HEK293T (cell line): ENCODE measurements around the gene ARFGEF3.

Source experiments
- CTCF ChIA-PET: fragments of 350-600 bp; formaldehyde crosslinking; extraction: SDS; loops from one replicate; lab custom pipeline; 2021; ENCODE audit warnings: antibody characterized with exemption, inconsistent platforms; lab: Yijun Ruan, JAX
- POLR2A ChIA-PET: fragments of 350-600 bp; formaldehyde crosslinking; extraction: SDS; loops from one replicate; lab custom pipeline; 2020; ENCODE audit warnings: antibody characterized with exemption, inconsistent platforms; lab: Yijun Ruan, JAX
- DNase-seq: peaks from one replicate; pipeline ENCODE4 v3.0.0; 2012; ENCODE audit warnings: mixed read lengths; ENCODE audit errors: extremely low spot score
- ARNT ChIP-seq: fragments of 450-650 bp; IDR thresholded peaks from 2 replicates; pipeline ENCODE4 v1.6.1; 2017; ENCODE audit warnings: mild to moderate bottlenecking
- BHLHE40 ChIP-seq: fragments of 450-650 bp; IDR thresholded peaks from 2 replicates; pipeline ENCODE4 v1.6.1; 2016; ENCODE audit warnings: mild to moderate bottlenecking, moderate library complexity, borderline replicate concordance
- CTBP1 ChIP-seq: fragments of 450-650 bp; IDR thresholded peaks from 2 replicates; pipeline ENCODE4 v1.6.1; 2016; ENCODE audit warnings: borderline replicate concordance
- ELF4 ChIP-seq: fragments of 450-650 bp; IDR thresholded peaks from 2 replicates; pipeline ENCODE4 v1.6.1; 2017; ENCODE audit warnings: antibody characterized with exemption
- FOXA1 ChIP-seq: fragments of 450-650 bp; IDR thresholded peaks from 2 replicates; pipeline ENCODE4 v1.6.1; 2016; ENCODE audit warnings: mild to moderate bottlenecking
- FOXK2 ChIP-seq: fragments of 450-650 bp; IDR thresholded peaks from 2 replicates; pipeline ENCODE4 v1.6.1; 2016; ENCODE audit warnings: mild to moderate bottlenecking
- FOXM1 ChIP-seq: fragments of 450-650 bp; IDR thresholded peaks from 2 replicates; pipeline ENCODE4 v1.6.1; 2017; ENCODE audit warnings: mild to moderate bottlenecking, borderline replicate concordance
- HDGF ChIP-seq: fragments of 450-650 bp; IDR thresholded peaks from 2 replicates; pipeline ENCODE4 v1.6.1; 2017; ENCODE audit warnings: antibody characterized with exemption, borderline replicate concordance
- L3MBTL2 ChIP-seq: fragments of 450-650 bp; conservative IDR thresholded peaks from 2 replicates; pipeline ENCODE4 v1.6.1; 2016; ENCODE audit warnings: mild to moderate bottlenecking
- LEF1 ChIP-seq: fragments of 450-650 bp; IDR thresholded peaks from 2 replicates; pipeline ENCODE4 v1.6.1; 2017; ENCODE audit warnings: mild to moderate bottlenecking, borderline replicate concordance
- SP1 ChIP-seq: fragments of 450-650 bp; IDR thresholded peaks from 2 replicates; pipeline ENCODE4 v1.6.1; 2017
- SUZ12 ChIP-seq: fragments of 450-650 bp; IDR thresholded peaks from 2 replicates; pipeline ENCODE4 v1.6.1; 2016; ENCODE audit warnings: mild to moderate bottlenecking
- TARDBP ChIP-seq: fragments of 450-650 bp; IDR thresholded peaks from 2 replicates; pipeline ENCODE4 v1.6.1; 2016
- ZNF384 ChIP-seq: fragments of 450-650 bp; IDR thresholded peaks from 2 replicates; pipeline ENCODE4 v1.6.1; 2016
- TF ChIP-seq, protein P1 (sequence below): fragments of 450-650 bp; IDR thresholded peaks from 2 replicates; pipeline ENCODE4 v1.6.1; 2016

ARFGEF3 gene, protein sequence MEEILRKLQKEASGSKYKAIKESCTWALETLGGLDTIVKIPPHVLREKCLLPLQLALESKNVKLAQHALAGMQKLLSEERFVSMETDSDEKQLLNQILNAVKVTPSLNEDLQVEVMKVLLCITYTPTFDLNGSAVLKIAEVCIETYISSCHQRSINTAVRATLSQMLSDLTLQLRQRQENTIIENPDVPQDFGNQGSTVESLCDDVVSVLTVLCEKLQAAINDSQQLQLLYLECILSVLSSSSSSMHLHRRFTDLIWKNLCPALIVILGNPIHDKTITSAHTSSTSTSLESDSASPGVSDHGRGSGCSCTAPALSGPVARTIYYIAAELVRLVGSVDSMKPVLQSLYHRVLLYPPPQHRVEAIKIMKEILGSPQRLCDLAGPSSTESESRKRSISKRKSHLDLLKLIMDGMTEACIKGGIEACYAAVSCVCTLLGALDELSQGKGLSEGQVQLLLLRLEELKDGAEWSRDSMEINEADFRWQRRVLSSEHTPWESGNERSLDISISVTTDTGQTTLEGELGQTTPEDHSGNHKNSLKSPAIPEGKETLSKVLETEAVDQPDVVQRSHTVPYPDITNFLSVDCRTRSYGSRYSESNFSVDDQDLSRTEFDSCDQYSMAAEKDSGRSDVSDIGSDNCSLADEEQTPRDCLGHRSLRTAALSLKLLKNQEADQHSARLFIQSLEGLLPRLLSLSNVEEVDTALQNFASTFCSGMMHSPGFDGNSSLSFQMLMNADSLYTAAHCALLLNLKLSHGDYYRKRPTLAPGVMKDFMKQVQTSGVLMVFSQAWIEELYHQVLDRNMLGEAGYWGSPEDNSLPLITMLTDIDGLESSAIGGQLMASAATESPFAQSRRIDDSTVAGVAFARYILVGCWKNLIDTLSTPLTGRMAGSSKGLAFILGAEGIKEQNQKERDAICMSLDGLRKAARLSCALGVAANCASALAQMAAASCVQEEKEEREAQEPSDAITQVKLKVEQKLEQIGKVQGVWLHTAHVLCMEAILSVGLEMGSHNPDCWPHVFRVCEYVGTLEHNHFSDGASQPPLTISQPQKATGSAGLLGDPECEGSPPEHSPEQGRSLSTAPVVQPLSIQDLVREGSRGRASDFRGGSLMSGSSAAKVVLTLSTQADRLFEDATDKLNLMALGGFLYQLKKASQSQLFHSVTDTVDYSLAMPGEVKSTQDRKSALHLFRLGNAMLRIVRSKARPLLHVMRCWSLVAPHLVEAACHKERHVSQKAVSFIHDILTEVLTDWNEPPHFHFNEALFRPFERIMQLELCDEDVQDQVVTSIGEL (N-terminal part only)

DNA sequence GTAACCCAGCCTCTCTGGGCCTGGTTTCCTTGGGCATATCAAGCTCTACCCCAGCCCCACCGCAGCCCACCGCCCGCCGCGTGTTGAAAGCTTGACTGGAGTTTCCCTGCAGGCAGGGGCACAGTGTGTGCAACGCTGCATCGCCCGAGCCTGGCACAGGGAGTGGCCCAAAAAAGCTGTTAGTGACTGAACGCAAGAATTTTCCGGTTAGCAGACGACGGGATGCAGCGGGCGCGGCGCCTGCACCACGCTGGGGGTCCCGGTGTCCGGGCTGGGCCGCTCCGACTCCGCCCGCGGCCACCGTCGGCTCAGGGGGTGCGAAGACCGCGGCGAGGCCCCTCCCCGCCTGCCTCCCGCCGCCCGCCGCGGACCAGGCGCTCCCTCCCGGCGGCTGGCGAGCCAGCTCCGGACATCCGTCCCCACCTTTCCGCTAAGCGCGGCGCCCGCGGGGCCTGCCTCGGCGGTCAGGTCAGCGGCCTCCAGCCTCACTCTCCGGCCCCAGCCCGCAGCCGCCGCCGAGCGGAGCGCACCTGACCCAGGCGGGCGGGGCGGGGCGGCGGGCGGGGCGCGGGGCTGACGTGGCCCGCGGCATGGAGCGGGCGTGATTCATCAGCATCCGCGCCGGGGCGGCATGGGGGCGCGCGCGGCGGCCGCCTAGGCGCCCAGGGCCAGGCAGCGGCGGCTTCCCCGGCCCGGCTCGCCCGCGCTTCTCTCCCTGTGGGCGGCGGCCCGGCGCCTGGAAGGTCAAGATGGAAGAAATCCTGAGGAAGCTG, at the start of gene ARFGEF3:
TSS of gene ARFGEF3 (plus strand) at position 602 of the 773 bp plus-strand sequence. CDS start at position 750, 148 bp downstream.
- ChIA-PET CTCF (interaction anchor here (1.0 kb wide), 1 partner anchor 45 kb away, joined by 3 read pairs; no protein-coding TSS in a partner anchor), POLR2A (interaction anchor here (0.9 to 1.4 kb wide), 4 partner anchors 12 to 37 kb away, joined by 3 read pairs; no protein-coding TSS in a partner anchor)
- TF ChIP-seq L3MBTL2, result peak; percentile 62
- TF ChIP-seq FOXM1, result peak; percentile 47; the same call in 1 of the 2 replicates
- TF ChIP-seq HDGF, result no peak
- TF ChIP-seq SP1, result no peak
- TF ChIP-seq LEF1, result no peak; the same call in 1 of the 2 replicates
- DNase-seq, result peak; percentile 76

DNA sequence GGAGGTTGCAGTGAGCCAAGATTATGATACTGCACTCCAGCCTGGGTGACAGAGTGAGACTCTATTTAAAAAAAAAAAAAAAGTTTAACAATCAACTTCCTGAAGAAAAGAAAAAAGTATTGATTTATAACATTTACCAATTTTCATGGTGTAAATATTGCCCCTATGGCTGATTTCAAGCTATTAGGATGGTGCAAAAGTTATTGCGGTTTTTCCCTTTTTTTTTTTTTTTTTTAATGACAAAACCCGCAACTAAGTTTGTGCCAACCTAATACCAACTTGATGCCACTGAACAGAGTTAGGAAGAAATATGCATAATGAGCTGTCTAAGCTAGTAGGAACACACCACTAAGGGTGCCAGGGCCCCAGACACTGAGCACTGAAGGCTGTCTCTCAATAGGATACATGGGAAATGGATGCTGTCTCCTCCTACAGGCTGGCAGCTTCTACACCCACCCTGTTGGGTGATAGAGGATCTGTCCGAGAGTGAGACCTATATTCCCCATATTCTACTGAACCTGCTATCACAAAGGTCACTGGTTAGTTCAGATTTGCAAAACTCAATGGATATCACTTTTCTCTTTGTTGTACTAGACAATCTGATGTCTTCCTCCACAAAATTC, 48.0 kb upstream of the ARFGEF3 start:
- ChIA-PET POLR2A (no interaction called here), CTCF (interaction anchor here (0.6 to 1.0 kb wide), 3 partner anchors 97 to 291 kb away, joined by 3 to 5 read pairs (median 4); no protein-coding TSS in a partner anchor)
- TF ChIP-seq TARDBP, result no peak
- TF ChIP-seq LEF1, result no peak
- TF ChIP-seq L3MBTL2, result no peak
- TF ChIP-seq ZNF384, result no peak
- no peak for TF ChIP-seq SUZ12
- no peak for TF ChIP-seq SP1
- no peak for TF ChIP-seq HDGF
- no peak for DNase-seq

DNA sequence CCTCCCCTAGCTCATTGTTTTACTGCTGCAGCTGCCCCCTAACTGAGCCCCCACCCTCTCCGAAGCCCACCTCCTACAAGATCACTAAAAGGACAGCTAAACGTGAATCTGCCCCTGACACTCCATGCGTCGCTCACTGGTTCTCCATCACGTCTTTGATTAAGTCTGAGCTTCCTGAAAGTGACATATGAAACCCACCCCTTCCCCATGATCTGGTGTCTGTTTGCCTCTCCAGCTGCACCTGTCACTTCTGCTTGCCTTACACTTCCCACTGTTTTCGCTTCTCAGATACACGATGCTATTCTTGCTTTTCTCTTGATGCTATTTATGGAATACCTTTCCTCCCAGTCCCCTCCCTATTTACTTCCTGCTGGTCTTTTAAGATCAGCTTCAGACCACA, 46.5 kb upstream of the ARFGEF3 start:
- ChIA-PET CTCF (interaction anchor here (0.6 to 1.6 kb wide), 7 partner anchors 15 to 406 kb away, joined by 3 to 4 read pairs (median 3); no protein-coding TSS in a partner anchor), POLR2A (no interaction called here)
- TF ChIP-seq FOXA1, result no peak
- no peak for TF ChIP-seq SUZ12
- no peak for TF ChIP-seq ZNF384
- no peak for TF ChIP-seq FOXK2
- TF ChIP-seq TARDBP, result no peak
- TF ChIP-seq ARNT, result no peak
- DNase-seq, result no peak

DNA sequence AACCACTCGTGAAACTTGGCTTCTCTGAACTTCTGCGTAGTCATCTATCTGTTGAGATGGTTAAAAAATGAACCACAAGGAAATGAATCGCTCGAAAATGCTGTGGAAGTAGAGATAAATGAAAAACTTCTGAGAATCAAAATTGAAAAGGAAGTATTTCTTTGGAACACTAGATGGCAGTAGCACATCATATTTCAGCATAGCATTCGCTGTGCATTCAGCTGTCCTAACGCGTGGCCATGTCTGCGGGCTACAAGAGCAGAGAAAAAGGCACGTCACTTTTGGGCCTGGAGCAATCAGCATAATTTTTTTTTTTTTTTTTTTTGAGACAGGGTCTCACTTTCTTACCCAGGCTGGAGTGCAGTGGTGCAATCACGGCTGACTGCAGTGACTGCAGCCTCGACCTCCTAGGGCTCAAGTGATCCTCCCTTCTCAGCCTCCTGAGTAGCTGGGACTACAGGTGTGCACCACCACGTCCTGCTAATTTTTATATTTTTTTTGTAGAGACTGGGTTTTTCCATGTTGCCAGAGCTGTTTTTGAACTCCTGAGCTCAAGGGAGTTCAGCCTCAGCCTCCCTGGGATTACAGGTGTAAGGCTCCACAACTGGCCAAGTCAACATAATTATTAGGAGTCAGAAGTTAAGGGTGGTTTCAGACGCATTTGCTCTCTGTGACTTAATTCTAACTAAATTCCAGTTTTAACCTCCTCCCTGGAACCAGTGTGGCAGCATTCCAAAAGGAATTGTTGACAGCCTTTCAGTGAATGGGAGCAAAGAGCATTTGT, 45.7 kb upstream of the ARFGEF3 start:
- ChIA-PET CTCF (interaction anchor here (0.8 to 1.6 kb wide), 14 partner anchors 10 to 387 kb away, joined by 3 to 10 read pairs (median 3); partner anchors contain the start of gene HEBP2), POLR2A (no interaction called here)
- DNase-seq, result peak; percentile 77
- TF ChIP-seq LEF1, result no peak
- peak; percentile 83 for TF ChIP-seq ZNF384
- TF ChIP-seq FOXM1, result no peak
- TF ChIP-seq BHLHE40, result no peak
- no peak for TF ChIP-seq TARDBP

DNA sequence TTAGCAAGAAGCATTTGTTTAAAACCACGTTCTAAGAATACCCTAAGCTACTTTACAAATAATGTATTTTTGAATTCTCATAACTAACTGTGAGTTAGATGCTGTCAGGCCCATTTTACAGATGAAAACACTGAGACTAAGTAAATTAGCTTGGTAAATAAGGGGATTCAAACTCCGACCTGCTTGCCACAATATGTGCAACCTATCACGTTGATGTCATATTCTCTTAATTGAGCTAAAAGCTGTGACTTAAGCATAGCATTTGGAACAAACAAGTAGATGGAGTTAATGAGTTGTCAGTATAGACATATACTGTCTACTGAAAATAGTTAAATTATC, 45.1 kb upstream of the ARFGEF3 start:
- ChIA-PET CTCF (interaction anchor here (0.8 to 1.6 kb wide), 11 partner anchors 11 to 386 kb away, joined by 3 to 10 read pairs (median 3); partner anchors contain the start of gene HEBP2), POLR2A (no interaction called here)
- DNase-seq, result no peak
- no peak for TF ChIP-seq FOXK2
- no peak for TF ChIP-seq FOXM1
- TF ChIP-seq SP1, result no peak
- no peak for TF ChIP-seq CTBP1
- TF ChIP-seq L3MBTL2, result no peak
- TF ChIP-seq ZNF384, result no peak
- no peak for TF ChIP-seq ARNT
- TF ChIP-seq BHLHE40, result no peak
- TF ChIP-seq, protein P1, sequence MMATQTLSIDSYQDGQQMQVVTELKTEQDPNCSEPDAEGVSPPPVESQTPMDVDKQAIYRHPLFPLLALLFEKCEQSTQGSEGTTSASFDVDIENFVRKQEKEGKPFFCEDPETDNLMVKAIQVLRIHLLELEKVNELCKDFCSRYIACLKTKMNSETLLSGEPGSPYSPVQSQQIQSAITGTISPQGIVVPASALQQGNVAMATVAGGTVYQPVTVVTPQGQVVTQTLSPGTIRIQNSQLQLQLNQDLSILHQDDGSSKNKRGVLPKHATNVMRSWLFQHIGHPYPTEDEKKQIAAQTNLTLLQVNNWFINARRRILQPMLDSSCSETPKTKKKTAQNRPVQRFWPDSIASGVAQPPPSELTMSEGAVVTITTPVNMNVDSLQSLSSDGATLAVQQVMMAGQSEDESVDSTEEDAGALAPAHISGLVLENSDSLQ, result no peak
- TF ChIP-seq LEF1, result no peak
- TF ChIP-seq TARDBP, result no peak
- TF ChIP-seq SUZ12, result no peak
- TF ChIP-seq HDGF, result no peak
- TF ChIP-seq ELF4, result no peak
